BE2C (cell line): ENCODE data around the gene C13orf42.

Experiments
- DNase-seq: peaks from one replicate; pipeline ENCODE4 v3.0.0-alpha.2; 2020
- H3K27me3 ChIP-seq: fragments of 250-450 bp; sonication (Bioruptor Pico); 2 replicates; pipeline ENCODE4 v1.5.1; 2020; ENCODE audit warnings: mild to moderate bottlenecking
- H3K36me3 ChIP-seq: fragments of 250-450 bp; sonication (Bioruptor Pico); 2 replicates; pipeline ENCODE4 v1.5.1; 2020; ENCODE audit warnings: mild to moderate bottlenecking
- H3K4me1 ChIP-seq: fragments of 250-450 bp; sonication (Bioruptor Pico); 2 replicates; pipeline ENCODE4 v1.5.1; 2020
- H3K4me3 ChIP-seq: 2 replicates; pipeline ENCODE4 v1.5.1; 2011; ENCODE audit warnings: low read depth, low read length
- H3K9me3 ChIP-seq: fragments of 250-450 bp; sonication (Bioruptor Pico); 2 replicates; pipeline ENCODE4 v1.5.1; 2020
- CTCF ChIP-seq: IDR thresholded peaks from 2 replicates; pipeline ENCODE4 v1.5.1; 2012; ENCODE audit warnings: mild to moderate bottlenecking, low read depth, low read length

The C13orf42 gene

DNA sequence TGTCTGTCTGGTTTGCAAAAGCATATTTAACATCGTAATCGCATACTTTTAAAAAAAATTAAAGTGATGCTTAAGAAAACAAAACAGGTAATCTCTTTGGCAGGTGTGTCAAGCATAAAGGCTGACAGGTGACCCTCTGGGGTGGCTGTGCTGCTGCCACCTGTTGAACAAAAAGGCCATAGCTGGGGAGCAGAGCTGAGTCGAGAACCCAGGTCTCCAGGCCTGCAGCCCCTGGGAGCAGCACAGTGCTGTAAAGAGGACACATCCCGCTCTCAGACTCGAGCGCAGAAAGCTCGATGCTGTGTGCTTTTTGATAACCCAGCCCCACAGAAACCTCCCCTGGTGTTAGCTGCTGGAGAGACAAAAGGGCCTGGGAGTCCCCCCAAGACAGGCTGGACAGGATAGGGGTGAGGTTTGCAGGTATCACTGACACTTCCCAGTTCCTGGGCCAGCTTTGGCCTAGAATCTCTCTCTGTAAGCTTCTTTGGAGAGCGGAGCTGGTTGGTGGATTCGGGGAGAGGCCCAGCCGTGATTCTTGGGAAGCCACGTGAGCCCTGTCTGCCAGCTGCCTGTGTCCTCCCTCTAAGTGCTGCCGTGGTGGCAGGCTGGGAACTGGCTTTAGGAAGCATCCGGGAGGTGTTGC lies 66.9 kb downstream of the C13orf42 start:
- Histone ChIP-seq H3K9me3 (no peaks in the 10 kb centered on the region), H3K27me3 (no peaks in the 10 kb centered on the region), H3K36me3 (no peaks in the 10 kb centered on the region), H3K4me3 (no peak overlapping the region), H3K4me1 (no peaks in the 10 kb centered on the region)
- no peak for TF ChIP-seq CTCF
- no peak for DNase-seq

GRCh38 chr13:51043310-51043709 lies 67.8 kb downstream of the C13orf42 start:
- TF ChIP-seq CTCF = no peak
- DNase-seq = no peak
- Histone ChIP-seq H3K4me3 (no peak overlapping the region), H3K9me3 (no peaks in the 10 kb centered on the region), H3K36me3 (no peaks in the 10 kb centered on the region), H3K27me3 (no peaks in the 10 kb centered on the region), H3K4me1 (no peaks in the 10 kb centered on the region)

DNA sequence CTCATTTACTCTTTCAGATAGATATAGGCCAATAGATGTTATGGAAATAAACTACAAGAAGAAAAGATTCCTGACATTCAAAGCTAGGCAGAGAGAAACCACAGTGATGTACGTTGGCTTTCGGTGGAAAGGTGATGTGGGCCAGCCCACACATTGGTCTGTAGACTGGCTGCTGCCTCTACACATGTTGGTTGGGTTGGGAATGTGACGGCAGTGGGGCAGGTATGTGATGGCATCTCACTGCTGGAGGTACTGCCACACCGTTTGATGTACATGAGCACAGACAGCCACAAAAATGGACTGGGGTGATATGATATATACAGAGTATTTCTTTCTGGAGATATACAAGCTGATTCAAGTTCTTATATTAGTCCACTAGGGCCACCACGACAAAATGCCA lies 69.4 kb downstream of the C13orf42 start:
- Histone ChIP-seq H3K9me3 (no peaks in the 10 kb centered on the region), H3K36me3 (no peaks in the 10 kb centered on the region), H3K27me3 (no peaks in the 10 kb centered on the region), H3K4me3 (no peak overlapping the region), H3K4me1 (no peaks in the 10 kb centered on the region)
- no peak for TF ChIP-seq CTCF
- DNase-seq = no peak

GRCh38 chr13:51041126-51041525 lies 69.9 kb downstream of the C13orf42 start:
- H3K9me3 ChIP-seq = no peaks in the 10 kb centered on the region
- no peaks in the 10 kb centered on the region for H3K4me1 ChIP-seq
- TF ChIP-seq CTCF = no peak
- H3K36me3 ChIP-seq = no peaks in the 10 kb centered on the region
- no peaks in the 10 kb centered on the region for H3K27me3 ChIP-seq
- H3K4me3 ChIP-seq = no peak overlapping the region
- no peak for DNase-seq

- H3K9me3 ChIP-seq = no peaks in the 10 kb centered on the region
- H3K4me3 ChIP-seq = no peak overlapping the region
- H3K36me3 ChIP-seq = no peaks in the 10 kb centered on the region
- DNase-seq = no peak
- H3K4me1 ChIP-seq = no peaks in the 10 kb centered on the region
- no peaks in the 10 kb centered on the region for H3K27me3 ChIP-seq
- TF ChIP-seq CTCF = no peak
Measured at GRCh38 chr13:51040431-51040830, 70.6 kb downstream of the C13orf42 start.

GRCh38 chr13:51036418-51036817 lies 74.7 kb downstream of the C13orf42 start:
- Histone ChIP-seq H3K4me3 (no peak overlapping the region), H3K4me1 (no peaks in the 10 kb centered on the region), H3K27me3 (no peaks in the 10 kb centered on the region), H3K36me3 (no peaks in the 10 kb centered on the region), H3K9me3 (no peaks in the 10 kb centered on the region)
- TF ChIP-seq CTCF = no peak
- no peak for DNase-seq
